ENCODE data around the gene ATF1. TPM values are rescaled to one million over a fixed set of nuclear protein-coding genes. Genes with fewer than 3 reads are reported as not detected.
A peak's percentile ranks its signal among the peaks of the same experiment; 100 is the strongest.

The ATF1 gene
- polyA plus RNA-seq, 1 of the 3 experiments (the other 2 are of a cell fraction) = 34.2 TPM

DNA sequence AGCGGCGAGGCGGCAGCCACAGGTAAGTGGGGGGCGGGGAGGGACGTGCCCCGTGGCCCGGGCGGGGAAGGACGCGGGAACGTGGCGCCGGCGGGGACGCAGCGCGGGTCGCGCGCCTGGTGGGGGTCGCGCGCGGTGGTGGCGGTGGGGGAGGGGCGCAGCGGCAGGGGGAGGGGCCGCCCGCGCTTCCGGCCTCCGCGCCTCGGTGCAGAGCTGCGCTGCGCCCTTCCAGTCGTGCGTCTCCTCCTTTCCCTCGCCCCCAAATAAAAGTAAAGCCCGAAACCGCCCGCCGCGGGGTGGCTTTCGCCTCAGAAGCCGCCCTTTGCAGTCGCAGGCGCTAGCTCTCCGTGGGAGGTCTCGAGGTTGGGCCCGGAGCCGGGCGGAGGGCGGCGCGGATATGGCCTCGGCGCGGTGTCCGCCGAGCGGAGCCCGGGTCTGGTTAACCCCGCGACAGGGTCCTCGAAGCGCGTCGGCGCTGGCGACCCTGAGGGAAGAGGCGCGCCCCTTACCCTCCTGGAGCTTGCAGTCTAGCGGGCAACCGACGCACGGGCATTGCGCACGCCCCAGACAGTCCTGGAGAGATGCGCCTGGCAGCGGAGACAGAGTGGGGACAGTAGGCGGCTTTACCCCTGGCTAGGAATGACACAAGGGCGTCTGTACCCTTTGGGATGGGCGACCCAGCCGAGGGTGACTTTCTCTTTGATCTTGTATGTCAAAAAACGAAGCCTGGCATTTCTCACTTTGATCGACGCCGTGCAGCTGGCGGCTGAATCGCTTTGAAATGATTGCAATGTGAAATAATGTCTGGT is 589 bp downstream of the ATF1 start:
- CTCF ChIA-PET = interaction anchor here (0.6 to 3.4 kb wide), 41 partner anchors 10 to 654 kb away, joined by 3 to 32 read pairs (median 4); partner anchors contain the start of genes DIP2B and SLC11A2
- peak; percentile 91 for DNase-seq
- TF ChIP-seq EZH2phosphoT487 (IDR thresholded peaks at IDR 0.05; ENCODE audit: borderline replicate concordance, low read depth) = no peak
- no peak for TF ChIP-seq RCOR1 (IDR thresholded peaks at IDR 0.05; ENCODE audit: low read length)
- TF ChIP-seq, protein P1, sequence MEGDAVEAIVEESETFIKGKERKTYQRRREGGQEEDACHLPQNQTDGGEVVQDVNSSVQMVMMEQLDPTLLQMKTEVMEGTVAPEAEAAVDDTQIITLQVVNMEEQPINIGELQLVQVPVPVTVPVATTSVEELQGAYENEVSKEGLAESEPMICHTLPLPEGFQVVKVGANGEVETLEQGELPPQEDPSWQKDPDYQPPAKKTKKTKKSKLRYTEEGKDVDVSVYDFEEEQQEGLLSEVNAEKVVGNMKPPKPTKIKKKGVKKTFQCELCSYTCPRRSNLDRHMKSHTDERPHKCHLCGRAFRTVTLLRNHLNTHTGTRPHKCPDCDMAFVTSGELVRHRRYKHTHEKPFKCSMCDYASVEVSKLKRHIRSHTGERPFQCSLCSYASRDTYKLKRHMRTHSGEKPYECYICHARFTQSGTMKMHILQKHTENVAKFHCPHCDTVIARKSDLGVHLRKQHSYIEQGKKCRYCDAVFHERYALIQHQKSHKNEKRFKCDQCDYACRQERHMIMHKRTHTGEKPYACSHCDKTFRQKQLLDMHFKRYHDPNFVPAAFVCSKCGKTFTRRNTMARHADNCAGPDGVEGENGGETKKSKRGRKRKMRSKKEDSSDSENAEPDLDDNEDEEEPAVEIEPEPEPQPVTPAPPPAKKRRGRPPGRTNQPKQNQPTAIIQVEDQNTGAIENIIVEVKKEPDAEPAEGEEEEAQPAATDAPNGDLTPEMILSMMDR (IDR thresholded peaks at IDR 0.05) = no peak
- no peak for TF ChIP-seq FOXM1 (IDR thresholded peaks at IDR 0.05; ENCODE audit: low read depth)
- TF ChIP-seq, protein P2, sequence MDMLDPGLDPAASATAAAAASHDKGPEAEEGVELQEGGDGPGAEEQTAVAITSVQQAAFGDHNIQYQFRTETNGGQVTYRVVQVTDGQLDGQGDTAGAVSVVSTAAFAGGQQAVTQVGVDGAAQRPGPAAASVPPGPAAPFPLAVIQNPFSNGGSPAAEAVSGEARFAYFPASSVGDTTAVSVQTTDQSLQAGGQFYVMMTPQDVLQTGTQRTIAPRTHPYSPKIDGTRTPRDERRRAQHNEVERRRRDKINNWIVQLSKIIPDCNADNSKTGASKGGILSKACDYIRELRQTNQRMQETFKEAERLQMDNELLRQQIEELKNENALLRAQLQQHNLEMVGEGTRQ (IDR thresholded peaks at IDR 0.05; ENCODE audit: borderline replicate concordance, low read depth, low read length) = no peak
- TF ChIP-seq, protein P3, sequence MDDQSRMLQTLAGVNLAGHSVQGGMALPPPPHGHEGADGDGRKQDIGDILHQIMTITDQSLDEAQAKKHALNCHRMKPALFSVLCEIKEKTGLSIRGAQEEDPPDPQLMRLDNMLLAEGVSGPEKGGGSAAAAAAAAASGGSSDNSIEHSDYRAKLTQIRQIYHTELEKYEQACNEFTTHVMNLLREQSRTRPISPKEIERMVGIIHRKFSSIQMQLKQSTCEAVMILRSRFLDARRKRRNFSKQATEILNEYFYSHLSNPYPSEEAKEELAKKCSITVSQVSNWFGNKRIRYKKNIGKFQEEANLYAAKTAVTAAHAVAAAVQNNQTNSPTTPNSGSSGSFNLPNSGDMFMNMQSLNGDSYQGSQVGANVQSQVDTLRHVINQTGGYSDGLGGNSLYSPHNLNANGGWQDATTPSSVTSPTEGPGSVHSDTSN (IDR thresholded peaks at IDR 0.05) = 0 out of 2 replicates have a peak, but pooled peaks have one; percentile 14
- no peak for TF ChIP-seq SMC3 (IDR thresholded peaks at IDR 0.05; ENCODE audit: low read depth, low read length)
- TF ChIP-seq TEAD4 (IDR thresholded peaks at IDR 0.05; ENCODE audit: borderline replicate concordance, insufficient read depth) = no peak
- peak; percentile 85 for TF ChIP-seq CHD2 (IDR thresholded peaks at IDR 0.05; ENCODE audit: low read length, partially characterized antibody)
- no peak for TF ChIP-seq JUND (IDR thresholded peaks at IDR 0.05)
- no peak for TF ChIP-seq RFX5 (IDR thresholded peaks at IDR 0.05; ENCODE audit: low read length)
- TF ChIP-seq, protein P4, sequence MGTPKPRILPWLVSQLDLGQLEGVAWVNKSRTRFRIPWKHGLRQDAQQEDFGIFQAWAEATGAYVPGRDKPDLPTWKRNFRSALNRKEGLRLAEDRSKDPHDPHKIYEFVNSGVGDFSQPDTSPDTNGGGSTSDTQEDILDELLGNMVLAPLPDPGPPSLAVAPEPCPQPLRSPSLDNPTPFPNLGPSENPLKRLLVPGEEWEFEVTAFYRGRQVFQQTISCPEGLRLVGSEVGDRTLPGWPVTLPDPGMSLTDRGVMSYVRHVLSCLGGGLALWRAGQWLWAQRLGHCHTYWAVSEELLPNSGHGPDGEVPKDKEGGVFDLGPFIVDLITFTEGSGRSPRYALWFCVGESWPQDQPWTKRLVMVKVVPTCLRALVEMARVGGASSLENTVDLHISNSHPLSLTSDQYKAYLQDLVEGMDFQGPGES (IDR thresholded peaks at IDR 0.05; ENCODE audit: low read depth, low read length) = no peak
- TF ChIP-seq, protein P5, sequence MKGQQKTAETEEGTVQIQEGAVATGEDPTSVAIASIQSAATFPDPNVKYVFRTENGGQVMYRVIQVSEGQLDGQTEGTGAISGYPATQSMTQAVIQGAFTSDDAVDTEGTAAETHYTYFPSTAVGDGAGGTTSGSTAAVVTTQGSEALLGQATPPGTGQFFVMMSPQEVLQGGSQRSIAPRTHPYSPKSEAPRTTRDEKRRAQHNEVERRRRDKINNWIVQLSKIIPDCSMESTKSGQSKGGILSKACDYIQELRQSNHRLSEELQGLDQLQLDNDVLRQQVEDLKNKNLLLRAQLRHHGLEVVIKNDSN (IDR thresholded peaks at IDR 0.05; ENCODE audit: borderline replicate concordance, low read depth) = no peak
- TF ChIP-seq SIN3A (IDR thresholded peaks at IDR 0.05; ENCODE audit: borderline replicate concordance, low read depth, low read length) = no peak
- TF ChIP-seq TCF12 (IDR thresholded peaks at IDR 0.05) = peak; percentile 24; the same call in 1 of the 2 replicates
- no peak for TF ChIP-seq RXRA (IDR thresholded peaks at IDR 0.05; ENCODE audit: borderline replicate concordance, low read depth)
- TF ChIP-seq TAF1 (IDR thresholded peaks at IDR 0.05; ENCODE audit: borderline replicate concordance, low read depth, low read length) = no peak
- TF ChIP-seq POLR2AphosphoS5 (IDR thresholded peaks at IDR 0.05; ENCODE audit: low read depth, low read length) = no peak
- TF ChIP-seq, protein P6, sequence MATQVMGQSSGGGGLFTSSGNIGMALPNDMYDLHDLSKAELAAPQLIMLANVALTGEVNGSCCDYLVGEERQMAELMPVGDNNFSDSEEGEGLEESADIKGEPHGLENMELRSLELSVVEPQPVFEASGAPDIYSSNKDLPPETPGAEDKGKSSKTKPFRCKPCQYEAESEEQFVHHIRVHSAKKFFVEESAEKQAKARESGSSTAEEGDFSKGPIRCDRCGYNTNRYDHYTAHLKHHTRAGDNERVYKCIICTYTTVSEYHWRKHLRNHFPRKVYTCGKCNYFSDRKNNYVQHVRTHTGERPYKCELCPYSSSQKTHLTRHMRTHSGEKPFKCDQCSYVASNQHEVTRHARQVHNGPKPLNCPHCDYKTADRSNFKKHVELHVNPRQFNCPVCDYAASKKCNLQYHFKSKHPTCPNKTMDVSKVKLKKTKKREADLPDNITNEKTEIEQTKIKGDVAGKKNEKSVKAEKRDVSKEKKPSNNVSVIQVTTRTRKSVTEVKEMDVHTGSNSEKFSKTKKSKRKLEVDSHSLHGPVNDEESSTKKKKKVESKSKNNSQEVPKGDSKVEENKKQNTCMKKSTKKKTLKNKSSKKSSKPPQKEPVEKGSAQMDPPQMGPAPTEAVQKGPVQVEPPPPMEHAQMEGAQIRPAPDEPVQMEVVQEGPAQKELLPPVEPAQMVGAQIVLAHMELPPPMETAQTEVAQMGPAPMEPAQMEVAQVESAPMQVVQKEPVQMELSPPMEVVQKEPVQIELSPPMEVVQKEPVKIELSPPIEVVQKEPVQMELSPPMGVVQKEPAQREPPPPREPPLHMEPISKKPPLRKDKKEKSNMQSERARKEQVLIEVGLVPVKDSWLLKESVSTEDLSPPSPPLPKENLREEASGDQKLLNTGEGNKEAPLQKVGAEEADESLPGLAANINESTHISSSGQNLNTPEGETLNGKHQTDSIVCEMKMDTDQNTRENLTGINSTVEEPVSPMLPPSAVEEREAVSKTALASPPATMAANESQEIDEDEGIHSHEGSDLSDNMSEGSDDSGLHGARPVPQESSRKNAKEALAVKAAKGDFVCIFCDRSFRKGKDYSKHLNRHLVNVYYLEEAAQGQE (IDR thresholded peaks at IDR 0.05; ENCODE audit: low read depth, low read length) = no peak
- TF ChIP-seq MEF2A (IDR thresholded peaks at IDR 0.05; ENCODE audit: borderline replicate concordance, low read depth) = no peak
- TF ChIP-seq, protein P7, sequence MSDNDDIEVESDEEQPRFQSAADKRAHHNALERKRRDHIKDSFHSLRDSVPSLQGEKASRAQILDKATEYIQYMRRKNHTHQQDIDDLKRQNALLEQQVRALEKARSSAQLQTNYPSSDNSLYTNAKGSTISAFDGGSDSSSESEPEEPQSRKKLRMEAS (IDR thresholded peaks at IDR 0.05; ENCODE audit: low read depth) = no peak; the same call in 1 of the 2 replicates

More for the DNA sequence above, 589 bp downstream of the ATF1 start:
- 0% methylated on average over 18 of the region's 91 CpGs for WGBS (ENCODE audit: low lambda C conversion rate)
- no peaks in the 10 kb centered on the region for H3K9me3 ChIP-seq
- no peaks in the 10 kb centered on the region for H3K27me3 ChIP-seq (ENCODE audit: insufficient read depth)
- no peaks in the 10 kb centered on the region for H3K9me2 ChIP-seq
- peaks cover 14% of the 10 kb centered on the region for H4K20me1 ChIP-seq (ENCODE audit: insufficient read depth)
- peak overlapping the region; percentile 71 to 73 for H3K4me3 ChIP-seq (ENCODE audit: low read depth in 2 of 2, low read length in 1 of 2)
- POLR2A ChIA-PET = interaction anchor here (0.6 to 1.4 kb wide), 8 partner anchors 17 to 319 kb away, joined by 3 to 4 read pairs (median 3); partner anchors contain the start of gene CSRNP2
- peak overlapping the region; percentile 91 to 93 for H3K27ac ChIP-seq (ENCODE audit: low read depth in 2 of 2, low read length in 1 of 2)
- H3K79me2 ChIP-seq (ENCODE audit: insufficient read depth) = peaks cover 59% of the 10 kb centered on the region
- peak overlapping the region; percentile 94 for H3K9ac ChIP-seq
- peaks cover 3% of the 10 kb centered on the region for H3F3A ChIP-seq (replicated peaks; ENCODE audit: insufficient read depth)
- peak overlapping the region; percentile 90 for H3K4me2 ChIP-seq
- H3K36me3 ChIP-seq (replicated peaks in 1 of 2; ENCODE audit: control insufficient read depth in 1 of 2, insufficient read depth in 2 of 2, low read length in 1 of 2) = no peaks in the 10 kb centered on the region
- peaks cover 8 to 9% of the 10 kb centered on the region in 2 experiments; a peak in 1 of 4 replicates for H3K4me1 ChIP-seq (ENCODE audit: control insufficient read depth in 1 of 2, insufficient read depth in 2 of 2, low read depth in 1 of 2, low read length in 1 of 2)
- peak overlapping the region; percentile 84 for H2AFZ ChIP-seq (ENCODE audit: low read depth)
